Right hindlimb (tissue), 1 donor: Measurements from ENCODE around the gene ZNF625.

Source experiments
- DNase-seq: peaks from one replicate; pipeline ENCODE4 v3.0.0-alpha.2; 2018

Gene ZNF625

GRCh38 chr19:12156223-12157058 is at the start of gene ZNF625:
TSS of gene ZNF625 (minus strand) at chr19:12156734. CDS start at chr19:12156558, 176 bp downstream.
- DNase-seq = peak; percentile 94

- no peak for DNase-seq
Observed at GRCh38 chr19:12205296-12205695, 48.8 kb upstream of the ZNF625 start.

GRCh38 chr19:12202250-12202649 is 45.7 kb upstream of the ZNF625 start:
- no peak for DNase-seq

- no peak for DNase-seq
Observed at GRCh38 chr19:12199757-12200419, 43.4 kb upstream of the ZNF625 start.

GRCh38 chr19:12198136-12198535 is 41.6 kb upstream of the ZNF625 start:
- DNase-seq = no peak

GRCh38 chr19:12194827-12195731 is 38.5 kb upstream of the ZNF625 start:
- peak; percentile 92 for DNase-seq

GRCh38 chr19:12187625-12188024 is 31.1 kb upstream of the ZNF625 start:
- DNase-seq = no peak

GRCh38 chr19:12180377-12180776 is 23.8 kb upstream of the ZNF625 start:
- DNase-seq = no peak

- no peak for DNase-seq
Observed at GRCh38 chr19:12166626-12167025, 10.1 kb upstream of the ZNF625 start.

GRCh38 chr19:12163826-12164225 is 7.3 kb upstream of the ZNF625 start:
- no peak for DNase-seq

- DNase-seq = peak; percentile 95
Observed at GRCh38 chr19:12162882-12163806, 6.6 kb upstream of the ZNF625 start, which contains the start of gene ZNF136. TSS of gene ZNF136 (plus strand) at chr19:12163096. CDS start at chr19:12163204, 108 bp downstream.

- DNase-seq = no peak
Observed at GRCh38 chr19:12162513-12162881, 6.0 kb upstream of the ZNF625 start.

GRCh38 chr19:12159773-12160414 is 3.4 kb upstream of the ZNF625 start:
- no peak for DNase-seq

- DNase-seq = no peak
Observed at GRCh38 chr19:12155324-12155860, 1.1 kb downstream of the ZNF625 start.

GRCh38 chr19:12145348-12145747 is 11.2 kb downstream of the ZNF625 start:
- no peak for DNase-seq

GRCh38 chr19:12141405-12141736 is 15.2 kb downstream of the ZNF625 start:
- DNase-seq = no peak

GRCh38 chr19:12140545-12141404 is 15.8 kb downstream of the ZNF625 start:
- peak; percentile 90 for DNase-seq

GRCh38 chr19:12139885-12140544 is 16.5 kb downstream of the ZNF625 start, which contains the start of gene ZNF20:
TSS of gene ZNF20 (minus strand) at chr19:12140350. CDS start at chr19:12140182, 168 bp downstream.
- DNase-seq = peak; percentile 98

GRCh38 chr19:12139269-12139668 is 17.3 kb downstream of the ZNF625 start:
- no peak for DNase-seq
